ENCODE results near the gene C1QTNF1. TPM values are rescaled to one million over a fixed set of nuclear protein-coding genes. Genes with fewer than 3 reads are reported as not detected.

Gene C1QTNF1
- polyA plus RNA-seq, 1 of the 3 experiments (the other 2 are of a cell fraction), result 14.3 TPM

- Histone ChIP-seq H3K4me1 (ENCODE audit: control insufficient read depth in 1 of 2, insufficient read depth in 2 of 2, low read depth in 1 of 2, low read length in 1 of 2) (peaks cover 11 to 47% of the 10 kb centered on the region in 2 experiments; a peak in 2 of 4 replicates), H3F3A (replicated peaks; ENCODE audit: insufficient read depth) (no peaks in the 10 kb centered on the region), H3K27ac (ENCODE audit: low read depth in 2 of 2, low read length in 1 of 2) (no peak overlapping the region; a peak in 1 of 4 replicates), H3K4me3 (ENCODE audit: low read depth in 2 of 2, low read length in 1 of 2) (no peak overlapping the region), H3K9me3 (no peaks in the 10 kb centered on the region), H3K27me3 (ENCODE audit: insufficient read depth) (no peaks in the 10 kb centered on the region), H3K9me2 (no peaks in the 10 kb centered on the region), H3K4me2 (no peak overlapping the region), H3K79me2 (ENCODE audit: insufficient read depth) (peaks cover 84% of the 10 kb centered on the region), H3K9ac (no peak overlapping the region), H2AFZ (ENCODE audit: low read depth) (no peak overlapping the region), H4K20me1 (ENCODE audit: insufficient read depth) (peaks cover 53% of the 10 kb centered on the region), H3K36me3 (replicated peaks in 1 of 2; ENCODE audit: control insufficient read depth in 1 of 2, insufficient read depth in 2 of 2, low read length in 1 of 2) (peaks cover 0 to 32% of the 10 kb centered on the region in 2 experiments)
- CTCF ChIA-PET, result interaction anchor here (1.3 to 1.6 kb wide), 2 partner anchors 11 to 14 kb away, joined by 3 to 4 read pairs; no protein-coding TSS in a partner anchor
- 90% methylated on average over 10 of the region's 12 CpGs for WGBS (ENCODE audit: low lambda C conversion rate)
- POLR2A ChIA-PET, result no interaction called here
- TF ChIP-seq TCF12 (IDR thresholded peaks at IDR 0.05) (no peak), RCOR1 (IDR thresholded peaks at IDR 0.05; ENCODE audit: low read length) (no peak), FOXJ3 (CRISPR knock-in tag; IDR thresholded peaks at IDR 0.05) (no peak), CHD2 (IDR thresholded peaks at IDR 0.05; ENCODE audit: low read length, partially characterized antibody) (no peak), SIN3A (IDR thresholded peaks at IDR 0.05; ENCODE audit: borderline replicate concordance, low read depth, low read length) (no peak)
- TF ChIP-seq, protein P1, sequence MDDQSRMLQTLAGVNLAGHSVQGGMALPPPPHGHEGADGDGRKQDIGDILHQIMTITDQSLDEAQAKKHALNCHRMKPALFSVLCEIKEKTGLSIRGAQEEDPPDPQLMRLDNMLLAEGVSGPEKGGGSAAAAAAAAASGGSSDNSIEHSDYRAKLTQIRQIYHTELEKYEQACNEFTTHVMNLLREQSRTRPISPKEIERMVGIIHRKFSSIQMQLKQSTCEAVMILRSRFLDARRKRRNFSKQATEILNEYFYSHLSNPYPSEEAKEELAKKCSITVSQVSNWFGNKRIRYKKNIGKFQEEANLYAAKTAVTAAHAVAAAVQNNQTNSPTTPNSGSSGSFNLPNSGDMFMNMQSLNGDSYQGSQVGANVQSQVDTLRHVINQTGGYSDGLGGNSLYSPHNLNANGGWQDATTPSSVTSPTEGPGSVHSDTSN (IDR thresholded peaks at IDR 0.05), result no peak
- no peak for DNase-seq
Observed at GRCh38 chr17:79005063-79005861, 18.7 kb upstream of the C1QTNF1 start.

- H3K9ac ChIP-seq, result no peak overlapping the region
- peaks cover 76% of the 10 kb centered on the region for H3K79me2 ChIP-seq (ENCODE audit: insufficient read depth)
- no peak overlapping the region for H3K4me3 ChIP-seq (ENCODE audit: low read depth in 2 of 2, low read length in 1 of 2)
- POLR2A ChIA-PET, result no interaction called here
- 83% methylated on average over 5 of the region's 8 CpGs for WGBS (ENCODE audit: low lambda C conversion rate)
- no peaks in the 10 kb centered on the region for H3K9me3 ChIP-seq
- no peak overlapping the region for H3K4me2 ChIP-seq
- DNase-seq, result no peak
- H4K20me1 ChIP-seq (ENCODE audit: insufficient read depth), result peaks cover 45% of the 10 kb centered on the region
- no peaks in the 10 kb centered on the region for H3K27me3 ChIP-seq (ENCODE audit: insufficient read depth)
- CTCF ChIA-PET, result interaction anchor here (1.3 to 1.6 kb wide), 2 partner anchors 12 to 14 kb away, joined by 3 to 4 read pairs; no protein-coding TSS in a partner anchor
- TF ChIP-seq FOSL2 (IDR thresholded peaks at IDR 0.05; ENCODE audit: borderline replicate concordance, low read depth), result no peak
- TF ChIP-seq, protein P2, sequence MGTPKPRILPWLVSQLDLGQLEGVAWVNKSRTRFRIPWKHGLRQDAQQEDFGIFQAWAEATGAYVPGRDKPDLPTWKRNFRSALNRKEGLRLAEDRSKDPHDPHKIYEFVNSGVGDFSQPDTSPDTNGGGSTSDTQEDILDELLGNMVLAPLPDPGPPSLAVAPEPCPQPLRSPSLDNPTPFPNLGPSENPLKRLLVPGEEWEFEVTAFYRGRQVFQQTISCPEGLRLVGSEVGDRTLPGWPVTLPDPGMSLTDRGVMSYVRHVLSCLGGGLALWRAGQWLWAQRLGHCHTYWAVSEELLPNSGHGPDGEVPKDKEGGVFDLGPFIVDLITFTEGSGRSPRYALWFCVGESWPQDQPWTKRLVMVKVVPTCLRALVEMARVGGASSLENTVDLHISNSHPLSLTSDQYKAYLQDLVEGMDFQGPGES (IDR thresholded peaks at IDR 0.05; ENCODE audit: low read depth, low read length), result no peak
- TF ChIP-seq TEAD4 (IDR thresholded peaks at IDR 0.05; ENCODE audit: borderline replicate concordance, insufficient read depth), result no peak
- TF ChIP-seq, protein P3, sequence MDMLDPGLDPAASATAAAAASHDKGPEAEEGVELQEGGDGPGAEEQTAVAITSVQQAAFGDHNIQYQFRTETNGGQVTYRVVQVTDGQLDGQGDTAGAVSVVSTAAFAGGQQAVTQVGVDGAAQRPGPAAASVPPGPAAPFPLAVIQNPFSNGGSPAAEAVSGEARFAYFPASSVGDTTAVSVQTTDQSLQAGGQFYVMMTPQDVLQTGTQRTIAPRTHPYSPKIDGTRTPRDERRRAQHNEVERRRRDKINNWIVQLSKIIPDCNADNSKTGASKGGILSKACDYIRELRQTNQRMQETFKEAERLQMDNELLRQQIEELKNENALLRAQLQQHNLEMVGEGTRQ (IDR thresholded peaks at IDR 0.05; ENCODE audit: borderline replicate concordance, low read depth, low read length), result no peak
- TF ChIP-seq TCF12 (IDR thresholded peaks at IDR 0.05), result no peak
- TF ChIP-seq NRF1 (IDR thresholded peaks at IDR 0.05; ENCODE audit: low read depth, low read length), result no peak
- TF ChIP-seq, protein P4, sequence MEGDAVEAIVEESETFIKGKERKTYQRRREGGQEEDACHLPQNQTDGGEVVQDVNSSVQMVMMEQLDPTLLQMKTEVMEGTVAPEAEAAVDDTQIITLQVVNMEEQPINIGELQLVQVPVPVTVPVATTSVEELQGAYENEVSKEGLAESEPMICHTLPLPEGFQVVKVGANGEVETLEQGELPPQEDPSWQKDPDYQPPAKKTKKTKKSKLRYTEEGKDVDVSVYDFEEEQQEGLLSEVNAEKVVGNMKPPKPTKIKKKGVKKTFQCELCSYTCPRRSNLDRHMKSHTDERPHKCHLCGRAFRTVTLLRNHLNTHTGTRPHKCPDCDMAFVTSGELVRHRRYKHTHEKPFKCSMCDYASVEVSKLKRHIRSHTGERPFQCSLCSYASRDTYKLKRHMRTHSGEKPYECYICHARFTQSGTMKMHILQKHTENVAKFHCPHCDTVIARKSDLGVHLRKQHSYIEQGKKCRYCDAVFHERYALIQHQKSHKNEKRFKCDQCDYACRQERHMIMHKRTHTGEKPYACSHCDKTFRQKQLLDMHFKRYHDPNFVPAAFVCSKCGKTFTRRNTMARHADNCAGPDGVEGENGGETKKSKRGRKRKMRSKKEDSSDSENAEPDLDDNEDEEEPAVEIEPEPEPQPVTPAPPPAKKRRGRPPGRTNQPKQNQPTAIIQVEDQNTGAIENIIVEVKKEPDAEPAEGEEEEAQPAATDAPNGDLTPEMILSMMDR (IDR thresholded peaks at IDR 0.05), result no peak
- TF ChIP-seq RAD21 (IDR thresholded peaks at IDR 0.05; ENCODE audit: low read length), result no peak
- TF ChIP-seq POLR2AphosphoS5 (IDR thresholded peaks at IDR 0.05; ENCODE audit: low read depth, low read length), result no peak
- TF ChIP-seq MXI1 (IDR thresholded peaks at IDR 0.05; ENCODE audit: low read depth, low read length), result no peak
- no peak for TF ChIP-seq RXRA (IDR thresholded peaks at IDR 0.05; ENCODE audit: borderline replicate concordance, low read depth)
- TF ChIP-seq ELF1 (IDR thresholded peaks at IDR 0.05), result no peak
- TF ChIP-seq FOXM1 (IDR thresholded peaks at IDR 0.05; ENCODE audit: low read depth), result no peak
- no peak for TF ChIP-seq GATA2 (CRISPR knock-in tag; IDR thresholded peaks at IDR 0.05)
- no peak overlapping the region for H2AFZ ChIP-seq (ENCODE audit: low read depth)
- H3K27ac ChIP-seq (ENCODE audit: low read depth in 2 of 2, low read length in 1 of 2), result no peak overlapping the region
- H3K36me3 ChIP-seq (replicated peaks in 1 of 2; ENCODE audit: control insufficient read depth in 1 of 2, insufficient read depth in 2 of 2, low read length in 1 of 2), result peaks cover 0 to 32% of the 10 kb centered on the region in 2 experiments
- peaks cover 12 to 40% of the 10 kb centered on the region in 2 experiments; a peak in 2 of 4 replicates for H3K4me1 ChIP-seq (ENCODE audit: control insufficient read depth in 1 of 2, insufficient read depth in 2 of 2, low read depth in 1 of 2, low read length in 1 of 2)
- no peaks in the 10 kb centered on the region for H3F3A ChIP-seq (replicated peaks; ENCODE audit: insufficient read depth)
- H3K9me2 ChIP-seq, result no peaks in the 10 kb centered on the region
Observed at GRCh38 chr17:79006046-79006445, 17.9 kb upstream of the C1QTNF1 start.

Measured in SK-N-SH (cell line).